ENCODE data around the gene PTEN.
"Not testable (repeated sequence)": the region's sequence is repeated elsewhere in the genome, so short reads cannot be mapped to it uniquely, and the experiment has no call there.

PTEN gene

GRCh38 chr10:87873656-87874055, 10.2 kb downstream of the PTEN start:
- DNase-seq = no peak

DNA sequence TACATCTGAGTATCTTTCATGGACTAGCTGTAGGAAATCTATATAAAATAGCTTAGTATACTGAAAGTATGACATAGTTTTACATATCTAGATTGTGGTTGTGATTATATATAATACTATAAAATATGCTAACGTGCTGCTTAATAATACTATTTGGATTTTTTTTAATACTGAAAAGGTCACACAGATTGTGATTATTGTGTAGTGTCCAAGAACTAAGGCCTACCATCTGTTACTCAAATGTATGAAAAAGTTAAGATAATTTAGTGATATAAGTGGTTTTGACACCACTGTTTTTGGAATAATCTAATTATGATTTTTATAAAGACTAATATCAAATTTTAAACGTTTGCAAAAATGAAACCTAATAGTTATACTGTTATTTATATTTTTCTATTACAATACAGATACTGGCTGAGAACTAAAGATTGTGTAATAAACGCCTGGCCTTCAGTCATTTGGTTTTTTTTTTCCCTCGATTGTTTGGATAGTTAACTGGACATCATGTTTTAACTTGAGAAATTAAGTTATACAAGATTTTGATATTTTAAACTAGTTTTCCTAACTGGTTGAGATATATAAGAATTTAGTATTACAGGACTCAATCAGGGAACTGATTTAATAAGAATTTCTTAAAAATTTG, 12.6 kb downstream of the PTEN start:
- DNase-seq = no peak

DNA sequence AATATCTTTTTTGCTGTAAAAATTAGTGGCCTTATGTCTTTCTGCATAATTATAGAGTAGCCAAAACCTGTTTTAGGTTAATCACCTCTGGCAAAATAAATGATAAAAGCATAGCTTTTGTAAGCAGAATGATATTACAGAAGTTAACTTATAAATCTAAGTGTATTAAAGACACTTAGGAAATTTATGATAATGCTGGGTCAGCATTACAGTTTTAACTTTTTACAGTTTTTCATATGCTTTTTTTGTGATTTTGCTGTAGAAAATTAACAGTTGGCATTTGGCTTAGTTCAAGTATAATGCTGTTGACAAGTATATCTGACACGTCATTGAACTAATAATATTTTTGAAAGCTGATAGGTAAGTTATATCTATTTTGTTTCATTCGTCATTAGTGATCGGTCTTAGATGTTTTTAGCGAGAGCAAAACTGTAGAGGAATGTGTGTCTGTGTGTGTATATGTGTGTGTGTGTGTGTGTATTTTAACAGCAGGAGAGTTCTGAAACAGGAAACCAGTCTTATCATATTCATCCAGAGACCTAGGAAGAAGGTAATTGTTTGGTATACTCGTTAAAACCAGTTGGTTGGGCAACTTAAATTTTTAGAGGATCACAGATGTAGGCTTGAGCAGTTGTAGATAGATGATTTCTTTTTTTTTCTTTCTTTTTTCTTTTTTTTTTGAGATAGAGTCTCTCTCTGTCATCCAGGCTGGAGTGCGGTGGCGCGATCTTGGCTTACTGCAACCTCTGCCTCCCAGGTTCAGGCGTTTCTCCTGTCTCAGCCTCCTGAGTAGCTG, 15.4 kb downstream of the PTEN start:
- no peak for DNase-seq

- no peak for DNase-seq
Measured at GRCh38 chr10:87880336-87880735, 16.9 kb downstream of the PTEN start.

DNA sequence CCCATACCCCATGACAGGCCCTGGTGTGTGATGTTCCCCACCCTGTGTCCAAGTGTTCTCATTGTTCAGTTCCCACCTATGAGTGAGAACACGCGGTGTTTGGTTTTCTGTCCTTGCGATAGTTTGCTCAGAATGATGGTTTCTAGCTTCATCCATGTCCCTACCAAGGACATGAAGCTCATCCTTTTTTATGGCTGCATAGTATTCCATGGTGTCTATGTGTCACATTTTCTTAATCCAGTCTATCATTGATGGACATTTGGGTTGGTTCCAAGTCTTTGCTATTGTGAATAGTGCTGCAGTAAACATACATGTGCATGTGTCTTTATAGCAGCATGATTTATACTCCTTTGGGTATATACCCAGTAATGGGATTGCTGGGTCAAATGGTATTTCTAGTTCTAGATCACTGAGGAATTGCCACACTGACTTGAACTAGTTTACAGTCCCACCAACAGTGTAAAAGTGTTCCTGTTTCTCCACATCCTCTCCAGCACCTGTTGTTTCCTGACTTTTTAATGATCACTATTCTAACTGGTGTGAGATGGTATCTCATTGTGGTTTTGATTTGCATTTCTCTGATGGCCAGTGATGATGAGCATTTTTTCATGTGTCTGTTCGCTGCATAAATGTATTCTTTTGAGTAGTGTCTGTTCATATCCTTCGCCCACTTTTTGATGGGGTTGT, 18.1 kb downstream of the PTEN start:
- not testable (repeated sequence) for DNase-seq

GRCh38 chr10:87882555-87883294, 19.3 kb downstream of the PTEN start:
- DNase-seq = no peak

- DNase-seq = no peak
Measured at GRCh38 chr10:87886635-87887034, 23.2 kb downstream of the PTEN start.

DNA sequence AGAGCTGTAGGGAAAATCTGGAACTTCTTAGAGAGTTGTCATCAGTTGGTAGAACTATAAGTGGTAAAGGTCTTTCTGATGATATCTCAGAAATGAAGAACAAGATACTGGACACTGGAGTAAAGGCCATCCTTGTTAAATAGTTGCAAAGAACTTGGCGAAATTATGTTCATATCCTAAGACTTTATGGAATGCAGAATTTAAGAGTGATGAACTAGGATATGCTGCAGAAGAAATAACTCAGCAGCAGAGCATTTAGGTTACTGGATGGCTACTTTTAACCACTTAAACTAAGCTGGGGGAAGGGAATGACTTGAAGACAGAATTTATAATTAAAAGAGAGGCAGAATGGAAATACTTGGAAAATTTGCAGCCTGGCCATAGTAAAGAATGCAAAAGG, 23.7 kb downstream of the PTEN start:
- DNase-seq = no peak

- no peak for DNase-seq
Measured at GRCh38 chr10:87887548-87888289, 24.3 kb downstream of the PTEN start.

- no peak for DNase-seq
Measured at GRCh38 chr10:87895430-87895829, 32.0 kb downstream of the PTEN start.

DNA sequence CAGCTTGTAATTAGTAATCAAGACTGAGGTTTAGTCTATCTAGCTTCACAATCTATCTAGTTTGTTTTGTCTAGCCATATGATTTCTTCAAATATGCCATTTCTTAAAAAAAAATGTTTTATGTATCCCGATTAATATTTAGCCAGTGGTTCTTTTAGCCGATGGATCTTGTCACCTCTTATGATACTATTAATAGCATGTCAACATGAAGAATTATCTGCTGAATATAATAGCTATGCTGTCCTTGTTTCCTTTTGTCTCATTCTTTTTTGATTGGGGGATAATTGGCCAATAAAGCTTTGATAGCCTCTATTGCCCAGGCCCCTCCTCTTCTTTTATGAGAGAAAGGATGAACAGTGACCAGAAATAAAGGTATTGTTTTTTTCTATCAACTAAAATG, 32.8 kb downstream of the PTEN start:
- DNase-seq = no peak

- DNase-seq = not testable (repeated sequence)
Measured at GRCh38 chr10:87897957-87898356, 34.5 kb downstream of the PTEN start.

DNA sequence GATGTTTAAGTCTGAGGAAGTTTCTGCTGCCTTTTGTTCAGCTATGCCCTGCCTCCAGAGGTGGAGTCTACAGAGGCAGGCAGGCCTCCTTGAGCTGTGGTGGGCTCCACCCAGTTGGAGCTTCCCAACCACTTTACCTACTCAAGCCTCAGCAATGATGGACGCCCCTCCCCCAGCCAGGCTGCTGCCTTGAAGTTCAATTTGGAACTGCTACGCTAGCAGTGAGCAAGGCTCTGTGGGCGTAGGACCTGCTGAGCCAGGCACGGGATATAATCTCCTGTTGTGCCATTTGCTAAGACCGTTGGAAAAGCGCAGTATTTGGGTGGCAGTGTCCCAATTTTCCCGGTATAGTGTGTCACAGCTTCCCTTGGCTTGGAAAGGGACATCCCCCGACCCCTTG, 40.0 kb downstream of the PTEN start:
- DNase-seq = not testable (repeated sequence)

DNA sequence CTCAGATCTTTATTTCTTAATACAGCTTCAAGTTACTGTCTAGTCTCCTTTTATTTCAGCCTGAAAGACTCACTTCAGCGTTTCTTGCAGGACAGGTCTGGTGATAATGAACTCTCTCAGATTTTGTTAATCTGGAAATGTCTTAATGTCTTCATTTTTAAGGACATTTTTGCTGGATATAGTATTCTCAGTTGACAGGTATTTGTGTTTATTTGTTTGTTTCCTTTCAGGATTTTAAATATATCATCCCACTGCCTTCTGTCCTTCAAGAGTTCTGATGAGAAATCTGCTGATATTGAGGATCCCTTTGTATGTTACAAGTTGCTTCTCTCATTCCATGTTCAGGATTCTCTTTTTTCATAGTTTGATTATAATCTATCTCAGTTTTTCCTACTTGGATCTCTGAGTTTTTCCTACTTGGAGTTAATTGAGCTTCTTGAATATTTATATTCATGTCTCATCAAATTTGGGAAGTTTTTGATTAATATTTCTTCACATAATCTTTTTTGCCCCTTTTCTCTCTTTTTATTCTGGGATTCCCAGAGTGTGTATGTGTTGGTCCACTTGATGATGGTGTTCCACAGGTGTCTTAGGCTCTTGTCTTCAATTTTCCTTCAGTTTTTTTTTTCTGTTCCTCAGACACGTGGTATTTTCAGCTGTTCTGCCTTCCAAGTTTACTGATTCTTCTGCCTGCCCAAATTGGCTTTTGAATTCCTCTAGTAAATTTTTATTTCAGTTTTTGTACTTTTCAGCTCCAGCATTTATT, 49.9 kb downstream of the PTEN start:
- DNase-seq = no peak

GRCh38 chr10:87915406-87915805, 52.0 kb downstream of the PTEN start:
- no peak for DNase-seq

- no peak for DNase-seq
Measured at GRCh38 chr10:87915989-87916388, 52.6 kb downstream of the PTEN start.

- DNase-seq = no peak
Measured at GRCh38 chr10:87916515-87916914, 53.1 kb downstream of the PTEN start.

GRCh38 chr10:87918254-87918859, 54.9 kb downstream of the PTEN start:
- DNase-seq = no peak

GRCh38 chr10:87920538-87920937, 57.1 kb downstream of the PTEN start:
- no peak for DNase-seq

DNA sequence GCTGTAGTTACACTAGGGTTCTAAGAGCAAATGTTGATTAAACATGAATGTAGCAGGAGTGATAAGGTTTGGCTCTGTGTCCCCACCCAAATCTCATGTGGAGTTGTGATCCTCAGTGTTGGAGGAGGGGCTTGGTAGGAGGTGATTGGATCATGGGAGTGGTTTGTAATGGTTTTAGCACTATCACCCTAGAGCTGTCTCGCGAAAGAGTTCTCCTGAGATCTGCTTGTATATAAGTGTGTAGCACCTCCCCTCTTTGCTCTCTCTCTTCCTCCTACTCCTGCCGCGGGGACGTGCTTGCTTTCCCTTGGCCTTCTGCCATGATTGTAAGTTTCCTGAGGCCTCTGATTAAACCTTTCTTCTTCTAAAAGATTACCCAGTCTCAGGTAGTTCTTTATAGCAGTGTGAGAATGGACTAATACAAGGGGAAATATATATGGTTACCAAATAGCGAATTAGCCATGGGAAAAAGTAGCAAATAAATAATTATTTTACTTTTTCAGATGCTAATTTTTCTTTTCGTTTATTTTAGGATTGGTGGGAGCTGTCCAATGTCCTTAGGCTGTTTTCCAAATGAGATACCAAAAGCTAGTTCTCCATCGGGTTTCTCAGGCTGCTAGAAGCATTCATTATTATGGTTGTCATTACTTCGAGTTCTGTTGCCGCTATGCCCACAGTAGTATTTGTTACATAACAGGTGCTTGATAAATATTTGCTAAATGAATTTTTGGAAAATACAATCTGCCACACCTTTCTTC, 58.7 kb downstream of the PTEN start:
- DNase-seq = no peak

DNA sequence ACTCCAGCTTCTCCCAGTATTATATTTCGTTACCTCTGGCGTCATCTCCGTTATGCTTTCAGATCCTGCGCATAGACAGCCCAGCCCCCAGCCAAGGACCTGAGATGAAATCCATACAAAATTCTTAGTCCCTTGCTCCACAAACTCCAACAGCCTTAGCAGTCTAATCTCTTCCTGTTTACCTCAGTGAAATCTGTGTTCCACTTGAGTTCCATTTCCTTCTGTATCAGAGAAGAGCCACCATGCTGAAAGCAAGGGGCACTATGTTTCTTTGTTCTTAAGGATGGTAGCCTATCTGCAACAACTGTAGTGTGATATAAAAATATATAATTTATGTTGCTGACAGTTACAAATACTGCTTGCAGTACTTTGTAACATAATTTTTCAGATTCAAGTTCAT, 59.8 kb downstream of the PTEN start:
- no peak for DNase-seq

Measured in activated T-cell treated with anti-CD3 and anti-CD28 coated beads, Interleukin-2, amount 50 U/mL, for 48 hours (primary cell).